HCT116 (cell line): Measurements from ENCODE around the gene ZC3H8.

Source experiments
- ATF3 ChIP-seq: IDR thresholded peaks from 2 replicates; pipeline ENCODE4 v1.6.1; 2012
- CTCF ChIP-seq, 3 experiments: fragments of 200-600 bp in 1 of 3; sonication (generic) in 1 of 3; IDR thresholded peaks in 2 of 3; conservative IDR thresholded peaks in 1 of 3; 2 replicates each; pipeline ENCODE4 v1.5.1; 2012 to 2017; ENCODE audit warnings: low read depth in 2 of 3, low read length in 2 of 3, antibody characterized with exemption in 1 of 3, borderline replicate concordance in 1 of 3, control low read depth in 1 of 3, mild to moderate bottlenecking in 1 of 3, mixed read lengths in 1 of 3, mixed run types in 1 of 3, moderate library complexity in 1 of 3; ENCODE audit not compliant: insufficient read depth in 1 of 3
- EZH2 ChIP-seq: fragments of 200-600 bp; sonication (generic); IDR thresholded peaks from 2 replicates; pipeline ENCODE4 v1.6.1; 2017; ENCODE audit warnings: antibody characterized with exemption, mixed run types
- EZH2phosphoT487 ChIP-seq: fragments of 200-600 bp; IDR thresholded peaks from 2 replicates; pipeline ENCODE4 v1.6.1; 2018; ENCODE audit warnings: antibody characterized with exemption, borderline replicate concordance
- ZFX ChIP-seq: fragments of 450-650 bp; IDR thresholded peaks from 2 replicates; pipeline ENCODE4 v1.6.1; 2017

- TF ChIP-seq EZH2phosphoT487 = no peak
- no peak for TF ChIP-seq CTCF (IDR thresholded peaks at IDR 0.05 in 2 of 3, conservative IDR thresholded peaks at IDR 0.05 in 1 of 3; ENCODE audit: borderline replicate concordance in 1 of 3, insufficient read depth in 1 of 3, low read depth in 2 of 3, low read length in 2 of 3)
- TF ChIP-seq ZFX = no peak
- TF ChIP-seq EZH2 = no peak
- no peak for TF ChIP-seq ATF3
Observed at GRCh38 chr2:112199188-112199587, 55.7 kb downstream of the ZC3H8 start.
